B cell (primary cell): Measurements from ENCODE around the gene SLC24A4. TPM values are rescaled to one million over a fixed set of nuclear protein-coding genes. Genes with fewer than 3 reads are reported as not detected.

Source experiments
- ATAC-seq: fragments of 200-7000 bp; cut with Tn5 transposase; one replicate; pipeline ENCODE4 v1.10.0; 2021; ENCODE audit warnings: low read depth, mild to moderate bottlenecking, moderate number of reproducible peaks, moderate library complexity
- CTCF ChIA-PET: fragments of 350-600 bp; sonication (Branson Sonifier 250); formaldehyde crosslinking; loops from one replicate; lab custom pipeline; 2021; ENCODE audit warnings: antibody characterized with exemption, inconsistent platforms; lab: Charles Lee
- POLR2A ChIA-PET: fragments of 350-600 bp; sonication (Branson Sonifier 250); formaldehyde crosslinking; loops from one replicate; lab custom pipeline; 2021; ENCODE audit warnings: antibody characterized with exemption; lab: Charles Lee
- DNase-seq: peaks from one replicate; pipeline ENCODE4 v3.0.0; 2013
- H2AFZ ChIP-seq: 2 replicates; pipeline ENCODE4 v1.6.1; 2012; ENCODE audit warnings: mild to moderate bottlenecking, low read depth, low read length; ENCODE audit not compliant: insufficient read depth, poor library complexity, severe bottlenecking
- H3K27ac ChIP-seq, 2 donors: 1 replicate in 1 of 2; 2 replicates in 1 of 2; pipeline ENCODE4 v1.5.1; 2012 to 2013; ENCODE audit warnings: low read length in 2 of 2, mild to moderate bottlenecking in 2 of 2, moderate library complexity in 1 of 2
- H3K27me3 ChIP-seq, 4 experiments: fragments of 200-600 bp in 1 of 4; sonication (generic) in 1 of 4; replicated peaks in 1 of 4; 1 replicate in 2 of 4; 2 replicates in 2 of 4; pipeline versions ENCODE4 v1.6.1 to v1.7.0; 2013 to 2016; ENCODE audit warnings: low read length in 3 of 4, mild to moderate bottlenecking in 2 of 4, mixed read lengths in 1 of 4, moderate library complexity in 1 of 4; ENCODE audit not compliant: insufficient read depth in 4 of 4, control insufficient read depth in 3 of 4; ENCODE audit errors: control extremely low read depth in 1 of 4
- H3K36me3 ChIP-seq, 2 experiments: replicated peaks in 1 of 2; 1 replicate in 1 of 2; 2 replicates in 1 of 2; pipeline versions ENCODE4 v1.6.1 to v1.7.1; 2013; ENCODE audit warnings: low read length in 1 of 2; ENCODE audit not compliant: insufficient read depth in 2 of 2, control insufficient read depth in 1 of 2; ENCODE audit errors: control extremely low read depth in 1 of 2, extremely low read depth in 1 of 2
- H3K4me1 ChIP-seq, 2 donors: fragments of 200-600 bp in 1 of 2; sonication (generic) in 1 of 2; 1 replicate in 1 of 2; 2 replicates in 1 of 2; pipeline versions ENCODE4 v1.5.1 to v1.6.1; 2013 to 2017; ENCODE audit warnings: low read length in 2 of 2; ENCODE audit not compliant: control insufficient read depth in 2 of 2, insufficient read depth in 2 of 2
- H3K4me2 ChIP-seq: replicated peaks from 2 replicates; pipeline ENCODE3; 2012; ENCODE audit warnings: mild to moderate bottlenecking, low read depth, low read length; ENCODE audit not compliant: poor library complexity, severe bottlenecking
- H3K4me3 ChIP-seq, 5 experiments: fragments of 200-600 bp in 1 of 5; sonication (generic) in 1 of 5; 1 replicate in 3 of 5; 2 replicates in 2 of 5; pipeline versions ENCODE4 v1.5.1 to v1.7.0; 2011 to 2016; ENCODE audit warnings: low read length in 4 of 5, mild to moderate bottlenecking in 4 of 5, low read depth in 2 of 5, control low read depth in 1 of 5, moderate library complexity in 1 of 5; ENCODE audit not compliant: insufficient read depth in 1 of 5; ENCODE audit errors: control extremely low read depth in 1 of 5, extremely low read depth in 1 of 5
- H3K79me2 ChIP-seq: fragments of 200-600 bp; sonication (generic); one replicate; pipeline ENCODE4 v1.6.0; 2016; ENCODE audit warnings: low read length; ENCODE audit not compliant: control insufficient read depth, insufficient read depth
- H3K9ac ChIP-seq: fragments of 200-600 bp; sonication (generic); 2 replicates; pipeline ENCODE4 v1.6.1; 2017; ENCODE audit warnings: mild to moderate bottlenecking, low read length, moderate library complexity
- H3K9me3 ChIP-seq, 3 donors: one replicate each; pipeline versions ENCODE4 v1.6.1 to v1.7.1; 2013; ENCODE audit warnings: low read length in 2 of 3; ENCODE audit not compliant: control insufficient read depth in 2 of 3, insufficient read depth in 1 of 3; ENCODE audit errors: control extremely low read depth in 1 of 3
- H4K20me1 ChIP-seq: 2 replicates; pipeline ENCODE4 v1.6.0; 2012; ENCODE audit warnings: mild to moderate bottlenecking, low read length; ENCODE audit not compliant: insufficient read depth, control insufficient read depth, poor library complexity, severe bottlenecking
- H3K27ac Mint-ChIP-seq: one replicate; pipeline ENCODE4 v1.8.0; 2021; ENCODE audit warnings: mixed read lengths
- H3K27me3 Mint-ChIP-seq: one replicate; pipeline ENCODE4 v1.8.0; 2021; ENCODE audit warnings: mixed read lengths
- H3K4me1 Mint-ChIP-seq: one replicate; pipeline ENCODE4 v1.8.0; 2021; ENCODE audit warnings: mixed read lengths
- H3K4me3 Mint-ChIP-seq: one replicate; pipeline ENCODE4 v1.8.0; 2021; ENCODE audit warnings: mixed read lengths
- H3K9me3 Mint-ChIP-seq: one replicate; pipeline ENCODE4 v1.8.0; 2022; ENCODE audit warnings: mixed read lengths; ENCODE audit not compliant: insufficient read depth
- CTCF ChIP-seq: fragments of 200-600 bp; IDR thresholded peaks from one replicate; pipeline ENCODE4 v1.8.0; 2022; ENCODE audit warnings: antibody characterized with exemption, mild to moderate bottlenecking
- EZH2 ChIP-seq: IDR thresholded peaks from 2 replicates; pipeline ENCODE4 v1.6.1; 2012; ENCODE audit warnings: borderline replicate concordance, low read depth, mild to moderate bottlenecking, moderate library complexity, low read length; ENCODE audit not compliant: insufficient read depth, poor library complexity, severe bottlenecking
- WGBS: methylation state at CpG from one replicate; pipeline ENCODE4 v1.1.5; 2013; ENCODE audit warnings: missing lambda C conversion rate; ENCODE audit not compliant: insufficient coverage; 5-methylcytosine and 5-hydroxymethylcytosine counted together
- intact Hi-C: fragments of 100-400 bp; cut with micrococcal nuclease; formaldehyde crosslinking; loops from one replicate; pipeline ENCODE4 v1.10.0; 2022
- polyA plus RNA-seq: library from polyadenylated mRNA; depleted of rRNA; stranded (reverse); fragments of >200 nt; gene quantifications from 2 replicates; pipeline ENCODE4 v1.2.3, GENCODE V29; 2012
- total RNA-seq, 2 donors: library from RNA; stranded (reverse); fragments of 120-200 nt in 1 of 2; gene quantifications; 1 replicate in 1 of 2; 2 replicates in 1 of 2; pipeline versions ENCODE4 v1.2.3 to v1.2.4, GENCODE V29; 2013 to 2022

SLC24A4 gene
- total and polyA plus RNA-seq, 2 donors (not counting 1 experiment from before 2014, with no cell fraction given), result 0.19 TPM; not detected in 1

DNA sequence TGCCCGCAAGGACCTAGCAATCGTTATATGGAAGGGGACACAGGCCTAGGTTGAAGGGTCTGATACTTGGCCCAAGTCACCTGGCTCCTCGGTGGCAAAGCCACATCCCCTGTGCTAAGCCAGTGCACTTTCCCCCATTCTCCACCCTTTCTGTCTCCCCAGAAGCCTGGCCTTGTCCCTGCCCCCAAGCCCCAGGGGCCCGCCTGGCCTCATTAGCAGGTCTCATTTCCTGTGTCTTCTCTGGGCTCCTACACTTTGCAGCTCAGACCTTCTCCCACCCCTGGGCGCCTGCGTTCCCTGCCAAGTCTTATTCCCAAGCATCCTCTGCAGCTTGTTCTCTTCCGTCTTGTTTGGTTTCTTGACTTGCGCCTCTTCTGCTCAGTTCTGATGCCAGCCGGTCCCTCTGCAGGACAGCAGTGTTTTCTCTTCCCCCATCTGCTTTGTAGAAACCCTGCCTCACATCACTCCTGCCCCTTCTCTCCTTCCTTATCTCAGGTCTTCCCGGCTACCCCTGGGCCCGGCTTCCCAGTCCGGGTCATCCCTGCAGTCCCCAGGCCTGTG, 66.7 kb downstream of the SLC24A4 start:
- intact Hi-C loops, result no loop called here
- TF ChIP-seq EZH2, result no peak
- no peak for TF ChIP-seq CTCF

GRCh38 chr14:92391726-92392125, 68.8 kb downstream of the SLC24A4 start:
- Mint-ChIP-seq H3K27me3 (peaks cover 15% of the 10 kb centered on the region), H3K9me3 (no peaks in the 10 kb centered on the region), H3K27ac (no peak overlapping the region), H3K4me1 (no peaks in the 10 kb centered on the region), H3K4me3 (no peak overlapping the region)
- no peaks in the 10 kb centered on the region for H3K27me3 ChIP-seq
- peak overlapping the region; percentile 5 for H2AFZ ChIP-seq
- no peak overlapping the region for H3K27ac ChIP-seq
- no peak overlapping the region for H3K4me2 ChIP-seq
- no peak for DNase-seq
- H3K9ac ChIP-seq, result no peak overlapping the region
- POLR2A ChIA-PET, result no interaction called here
- H3K9me3 ChIP-seq, result peaks cover 0 to 5% (median 0%) of the 10 kb centered on the region in 3 donors
- no peak for TF ChIP-seq CTCF
- no peak for TF ChIP-seq EZH2
- CTCF ChIA-PET, result no interaction called here
- 28% methylated on average over 9 of the region's 10 CpGs for WGBS
- H3K36me3 ChIP-seq, result no peaks in the 10 kb centered on the region
- no peaks in the 10 kb centered on the region for H4K20me1 ChIP-seq
- no peaks in the 10 kb centered on the region for H3K79me2 ChIP-seq
- no peak for ATAC-seq
- intact Hi-C loops, result no loop called here
- no peak overlapping the region for H3K4me3 ChIP-seq
- no peaks in the 10 kb centered on the region for H3K4me1 ChIP-seq

More for the DNA sequence above, 66.7 kb downstream of the SLC24A4 start:
- Mint-ChIP-seq H3K4me3 (no peak overlapping the region), H3K9me3 (no peaks in the 10 kb centered on the region), H3K27me3 (peaks cover 13% of the 10 kb centered on the region), H3K27ac (no peak overlapping the region), H3K4me1 (no peaks in the 10 kb centered on the region)
- H3K9me3 ChIP-seq, result peaks cover 0 to 5% (median 0%) of the 10 kb centered on the region in 3 donors
- ATAC-seq (no peak), DNase-seq (no peak)
- 81% methylated on average over 11 of the region's 12 CpGs for WGBS
- ChIA-PET POLR2A (no interaction called here), CTCF (no interaction called here)
- no peak overlapping the region for H3K4me2 ChIP-seq
- H3K27ac ChIP-seq, result no peak overlapping the region
- no peak overlapping the region for H3K9ac ChIP-seq
- no peak overlapping the region for H2AFZ ChIP-seq
- H3K36me3 ChIP-seq, result no peaks in the 10 kb centered on the region
- H3K27me3 ChIP-seq, result peaks cover 0 to 4% (median 0%) of the 10 kb centered on the region in 4 experiments
- no peaks in the 10 kb centered on the region for H4K20me1 ChIP-seq
- no peaks in the 10 kb centered on the region for H3K4me1 ChIP-seq
- no peak overlapping the region for H3K4me3 ChIP-seq
- no peaks in the 10 kb centered on the region for H3K79me2 ChIP-seq
